ENCODE measurements around the gene PTGDS. TPM values are rescaled to one million over a fixed set of nuclear protein-coding genes. Genes with fewer than 3 reads are reported as not detected.

Gene PTGDS
- total RNA-seq, 4 donors from 2014 or later: 6.8 to 59.1 (median 17.8) TPM

DNA sequence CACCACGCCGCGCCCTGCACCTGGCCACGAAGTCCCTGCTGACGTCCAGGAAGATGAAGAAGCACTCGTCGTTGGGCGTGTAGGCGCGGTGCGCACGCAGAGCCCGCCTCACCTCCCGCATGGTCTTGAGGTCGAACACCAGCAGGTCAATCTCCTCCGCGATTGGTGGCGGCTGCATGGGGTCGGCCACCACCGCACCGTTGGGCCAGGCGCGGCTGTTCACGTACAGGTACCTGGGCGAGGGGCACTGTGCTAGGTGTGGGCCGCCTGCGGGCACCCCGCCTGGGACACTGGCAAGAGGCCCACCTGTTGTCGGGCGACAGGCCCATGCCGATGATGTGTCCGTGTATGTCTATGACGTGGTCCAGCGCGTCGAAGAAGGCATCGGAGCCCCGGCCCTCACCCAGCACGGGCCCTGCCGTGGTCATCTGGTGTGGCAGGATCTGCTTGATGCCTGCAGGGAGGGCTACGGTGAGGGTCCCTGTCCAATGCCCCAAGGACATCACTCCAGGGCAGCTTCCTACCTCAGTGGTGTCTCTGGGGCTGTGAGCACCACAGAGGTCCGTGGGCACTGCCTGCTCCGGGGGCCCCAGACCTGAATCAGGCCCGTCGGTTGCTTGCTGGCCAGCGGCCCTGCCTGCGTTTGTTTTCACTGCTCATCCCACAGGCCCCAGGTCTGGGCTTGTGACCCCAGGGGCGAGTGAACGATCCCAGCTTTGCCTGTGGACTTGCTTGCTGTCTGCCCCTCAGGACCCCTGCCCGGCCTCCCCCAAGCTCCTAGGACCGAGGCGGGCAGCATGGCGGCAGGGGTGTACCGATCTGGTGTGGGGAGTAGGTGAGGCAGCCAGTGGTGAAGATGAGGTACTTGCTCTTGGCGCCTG lies 35.8 kb upstream of the PTGDS start:
- Histone ChIP-seq H3K4me1 (peaks cover 7 to 16% (median 13%) of the 10 kb centered on the region in 4 donors), H3K36me3 (peaks cover 0 to 26% (median 14%) of the 10 kb centered on the region in 4 donors), H3K4me3 (no peak overlapping the region), H3K27ac (no peak overlapping the region), H3K27me3 (no peaks in the 10 kb centered on the region), H3K9me3 (no peaks in the 10 kb centered on the region)
- in situ Hi-C loops (cut with MboI; ENCODE audit: low pct_ligation_motif_present in 1 of 4, low pct_unique_long_range_greater_than_20kb in 1 of 4, low sequenced_read_pairs in 3 of 4): no loop called here
- intact Hi-C loops (cut with DNase I; ENCODE audit: low total_unique reads): loop anchor here (10.0 kb wide), 1 partner anchor 77 kb away; the partner anchor contains the start of gene EDF1
- no peak for TF ChIP-seq POLR2AphosphoS5 (IDR thresholded peaks at IDR 0.05)
- no peak for TF ChIP-seq EP300 (IDR thresholded peaks at IDR 0.05; ENCODE audit: low read depth)
- TF ChIP-seq POLR2A (IDR thresholded peaks at IDR 0.05): no peak
- TF ChIP-seq, protein P1, sequence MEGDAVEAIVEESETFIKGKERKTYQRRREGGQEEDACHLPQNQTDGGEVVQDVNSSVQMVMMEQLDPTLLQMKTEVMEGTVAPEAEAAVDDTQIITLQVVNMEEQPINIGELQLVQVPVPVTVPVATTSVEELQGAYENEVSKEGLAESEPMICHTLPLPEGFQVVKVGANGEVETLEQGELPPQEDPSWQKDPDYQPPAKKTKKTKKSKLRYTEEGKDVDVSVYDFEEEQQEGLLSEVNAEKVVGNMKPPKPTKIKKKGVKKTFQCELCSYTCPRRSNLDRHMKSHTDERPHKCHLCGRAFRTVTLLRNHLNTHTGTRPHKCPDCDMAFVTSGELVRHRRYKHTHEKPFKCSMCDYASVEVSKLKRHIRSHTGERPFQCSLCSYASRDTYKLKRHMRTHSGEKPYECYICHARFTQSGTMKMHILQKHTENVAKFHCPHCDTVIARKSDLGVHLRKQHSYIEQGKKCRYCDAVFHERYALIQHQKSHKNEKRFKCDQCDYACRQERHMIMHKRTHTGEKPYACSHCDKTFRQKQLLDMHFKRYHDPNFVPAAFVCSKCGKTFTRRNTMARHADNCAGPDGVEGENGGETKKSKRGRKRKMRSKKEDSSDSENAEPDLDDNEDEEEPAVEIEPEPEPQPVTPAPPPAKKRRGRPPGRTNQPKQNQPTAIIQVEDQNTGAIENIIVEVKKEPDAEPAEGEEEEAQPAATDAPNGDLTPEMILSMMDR (IDR thresholded peaks at IDR 0.05): no peak
- WGBS, 2 donors (ENCODE audit: low coverage in 1 of 2): 96% methylated on average over 46 of the region's 55 CpGs; no CpG with 5 or more reads in 1 of the 2 donors
- no peak for DNase-seq

GRCh38 chr9:136942112-136942880 lies 35.0 kb upstream of the PTGDS start:
- intact Hi-C loops (cut with DNase I; ENCODE audit: low total_unique reads): loop anchor here (10.0 kb wide), 1 partner anchor 77 kb away; the partner anchor contains the start of gene EDF1
- Histone ChIP-seq H3K9me3 (no peaks in the 10 kb centered on the region), H3K27ac (no peak overlapping the region), H3K27me3 (no peaks in the 10 kb centered on the region), H3K4me1 (peaks cover 7 to 16% (median 13%) of the 10 kb centered on the region in 4 donors), H3K36me3 (peaks cover 0 to 26% (median 14%) of the 10 kb centered on the region in 4 donors), H3K4me3 (no peak overlapping the region)
- no peak for TF ChIP-seq EP300 (IDR thresholded peaks at IDR 0.05; ENCODE audit: low read depth)
- no peak for TF ChIP-seq POLR2A (IDR thresholded peaks at IDR 0.05)
- TF ChIP-seq, protein P1 (IDR thresholded peaks at IDR 0.05): no peak
- no peak for TF ChIP-seq POLR2AphosphoS5 (IDR thresholded peaks at IDR 0.05)
- 93% methylated on average over 58 of the region's 60 CpGs; no CpG with 5 or more reads in 1 of the 2 donors for WGBS, 2 donors (ENCODE audit: low coverage in 1 of 2)
- no peak for DNase-seq
- in situ Hi-C loops (cut with MboI; ENCODE audit: low pct_ligation_motif_present in 1 of 4, low pct_unique_long_range_greater_than_20kb in 1 of 4, low sequenced_read_pairs in 3 of 4): no loop called here

GRCh38 chr9:136942881-136943230 lies 34.4 kb upstream of the PTGDS start:
- Histone ChIP-seq H3K9me3 (no peaks in the 10 kb centered on the region), H3K27ac (peak overlapping the region in 2 of 4 donors; percentile 93 to 96), H3K27me3 (no peaks in the 10 kb centered on the region), H3K4me1 (peaks cover 7 to 20% (median 13%) of the 10 kb centered on the region in 4 donors), H3K36me3 (peaks cover 0 to 26% (median 14%) of the 10 kb centered on the region in 4 donors), H3K4me3 (peak overlapping the region in 2 of 4 donors; percentile 68 to 97)
- WGBS, 2 donors (ENCODE audit: low coverage in 1 of 2): 89% methylated on average over 8 of the region's 16 CpGs; no CpG with 5 or more reads in 1 of the 2 donors
- TF ChIP-seq, protein P1 (IDR thresholded peaks at IDR 0.05): no peak
- TF ChIP-seq POLR2AphosphoS5 (IDR thresholded peaks at IDR 0.05): no peak
- no peak for TF ChIP-seq EP300 (IDR thresholded peaks at IDR 0.05; ENCODE audit: low read depth)
- TF ChIP-seq POLR2A (IDR thresholded peaks at IDR 0.05): no peak
- in situ Hi-C loops (cut with MboI; ENCODE audit: low pct_ligation_motif_present in 1 of 4, low pct_unique_long_range_greater_than_20kb in 1 of 4, low sequenced_read_pairs in 3 of 4) (no loop called here), intact Hi-C loops (cut with DNase I; ENCODE audit: low total_unique reads) (loop anchor here (10.0 kb wide), 1 partner anchor 78 kb away; the partner anchor contains the start of gene EDF1)
- DNase-seq: no peak

All from transverse colon (tissue), 4 donors.